GM04503 (cell line): ENCODE measurements around the gene PLCD1.
"Not testable (repeated sequence)": the region's sequence is repeated elsewhere in the genome, so short reads cannot be mapped to it uniquely, and the experiment has no call there.

Source experiments
- DNase-seq: peaks from one replicate; pipeline ENCODE4 v3.0.0-alpha.2; 2012; ENCODE audit warnings: low read depth

The PLCD1 gene

GRCh38 chr3:37986479-37987314, 42.7 kb downstream of the PLCD1 start:
- no peak for DNase-seq

GRCh38 chr3:37985637-37986320, 43.7 kb downstream of the PLCD1 start:
- no peak for DNase-seq

- DNase-seq: no peak
These were observed 44.8 kb downstream of the PLCD1 start for GRCh38 chr3:37984596-37984995.

- DNase-seq: no peak
These were observed 45.4 kb downstream of the PLCD1 start for GRCh38 chr3:37984051-37984450.

- DNase-seq: no peak
These were observed 47.1 kb downstream of the PLCD1 start for GRCh38 chr3:37982331-37982730.

- no peak for DNase-seq
These were observed 48.1 kb downstream of the PLCD1 start for GRCh38 chr3:37981348-37981664.

- no peak for DNase-seq
These were observed 48.7 kb downstream of the PLCD1 start for GRCh38 chr3:37980462-37981347.

GRCh38 chr3:37979541-37980461, 49.6 kb downstream of the PLCD1 start:
- DNase-seq: no peak

GRCh38 chr3:37974121-37975083, 55.0 kb downstream of the PLCD1 start:
- DNase-seq: no peak

GRCh38 chr3:37973246-37974054, 56.0 kb downstream of the PLCD1 start:
- DNase-seq: no peak

- DNase-seq: not testable (repeated sequence)
These were observed 57.4 kb downstream of the PLCD1 start for GRCh38 chr3:37972056-37972455.

GRCh38 chr3:37971467-37971866, 58.0 kb downstream of the PLCD1 start:
- DNase-seq: no peak

GRCh38 chr3:37970802-37971201, 58.6 kb downstream of the PLCD1 start:
- no peak for DNase-seq

GRCh38 chr3:37969596-37970100, 59.8 kb downstream of the PLCD1 start:
- no peak for DNase-seq

GRCh38 chr3:37968813-37969595, 60.4 kb downstream of the PLCD1 start:
- no peak for DNase-seq

GRCh38 chr3:37968199-37968598, 61.2 kb downstream of the PLCD1 start:
- DNase-seq: no peak

- DNase-seq: no peak
These were observed 62.1 kb downstream of the PLCD1 start for GRCh38 chr3:37967260-37967881.

GRCh38 chr3:37964716-37965115, 64.7 kb downstream of the PLCD1 start:
- no peak for DNase-seq
